GM12872 (cell line): ENCODE measurements around the gene AKAP13.

ENCODE experiments used
- TF ChIP-seq, protein P1 (sequence below): IDR thresholded peaks from 3 replicates; pipeline ENCODE4 v1.5.1; 2011; ENCODE audit warnings: low read depth, mild to moderate bottlenecking, low read length, moderate library complexity; ENCODE audit not compliant: insufficient read depth

AKAP13 gene

DNA sequence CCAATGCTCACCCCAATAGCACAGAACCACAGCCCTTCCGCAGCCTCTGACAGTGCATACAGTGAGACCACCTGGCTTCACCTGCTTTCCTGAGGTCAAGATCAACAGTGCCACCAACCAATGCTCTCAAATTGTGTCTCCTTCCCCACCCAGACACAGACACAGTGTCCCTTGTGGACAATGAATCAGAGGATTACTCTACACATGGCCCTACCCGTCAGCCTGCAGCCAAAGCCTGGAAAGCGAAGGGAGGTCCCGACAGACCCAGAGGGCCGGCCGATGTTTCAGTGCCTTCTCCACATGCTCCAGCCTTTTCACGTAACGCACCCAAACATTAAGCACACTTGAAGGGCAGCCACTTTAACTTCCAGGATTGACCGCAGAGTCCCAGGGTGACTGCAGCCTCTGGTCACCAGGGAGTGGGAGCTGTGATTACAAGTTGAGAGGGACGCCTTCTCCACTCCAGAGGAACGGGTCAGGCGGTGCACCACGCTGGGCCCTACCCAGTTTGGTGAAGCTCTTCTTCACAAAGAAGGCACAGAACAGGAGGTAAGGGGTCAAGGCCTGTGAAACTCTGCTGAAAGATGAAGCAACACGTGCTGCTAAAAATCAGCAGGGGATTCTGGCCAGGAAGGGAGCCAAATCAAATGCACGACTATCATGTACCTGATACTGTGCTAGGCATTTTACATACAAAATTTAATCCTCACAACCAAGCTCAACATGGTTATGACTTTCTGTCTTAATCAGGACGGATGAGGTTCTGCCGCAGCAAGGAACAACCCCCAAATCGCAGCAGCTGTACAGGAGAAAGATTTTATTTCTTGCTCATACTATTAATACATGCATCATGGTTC, 397.1 kb downstream of the AKAP13 start:
- TF ChIP-seq, protein P1, sequence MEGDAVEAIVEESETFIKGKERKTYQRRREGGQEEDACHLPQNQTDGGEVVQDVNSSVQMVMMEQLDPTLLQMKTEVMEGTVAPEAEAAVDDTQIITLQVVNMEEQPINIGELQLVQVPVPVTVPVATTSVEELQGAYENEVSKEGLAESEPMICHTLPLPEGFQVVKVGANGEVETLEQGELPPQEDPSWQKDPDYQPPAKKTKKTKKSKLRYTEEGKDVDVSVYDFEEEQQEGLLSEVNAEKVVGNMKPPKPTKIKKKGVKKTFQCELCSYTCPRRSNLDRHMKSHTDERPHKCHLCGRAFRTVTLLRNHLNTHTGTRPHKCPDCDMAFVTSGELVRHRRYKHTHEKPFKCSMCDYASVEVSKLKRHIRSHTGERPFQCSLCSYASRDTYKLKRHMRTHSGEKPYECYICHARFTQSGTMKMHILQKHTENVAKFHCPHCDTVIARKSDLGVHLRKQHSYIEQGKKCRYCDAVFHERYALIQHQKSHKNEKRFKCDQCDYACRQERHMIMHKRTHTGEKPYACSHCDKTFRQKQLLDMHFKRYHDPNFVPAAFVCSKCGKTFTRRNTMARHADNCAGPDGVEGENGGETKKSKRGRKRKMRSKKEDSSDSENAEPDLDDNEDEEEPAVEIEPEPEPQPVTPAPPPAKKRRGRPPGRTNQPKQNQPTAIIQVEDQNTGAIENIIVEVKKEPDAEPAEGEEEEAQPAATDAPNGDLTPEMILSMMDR = no peak

DNA sequence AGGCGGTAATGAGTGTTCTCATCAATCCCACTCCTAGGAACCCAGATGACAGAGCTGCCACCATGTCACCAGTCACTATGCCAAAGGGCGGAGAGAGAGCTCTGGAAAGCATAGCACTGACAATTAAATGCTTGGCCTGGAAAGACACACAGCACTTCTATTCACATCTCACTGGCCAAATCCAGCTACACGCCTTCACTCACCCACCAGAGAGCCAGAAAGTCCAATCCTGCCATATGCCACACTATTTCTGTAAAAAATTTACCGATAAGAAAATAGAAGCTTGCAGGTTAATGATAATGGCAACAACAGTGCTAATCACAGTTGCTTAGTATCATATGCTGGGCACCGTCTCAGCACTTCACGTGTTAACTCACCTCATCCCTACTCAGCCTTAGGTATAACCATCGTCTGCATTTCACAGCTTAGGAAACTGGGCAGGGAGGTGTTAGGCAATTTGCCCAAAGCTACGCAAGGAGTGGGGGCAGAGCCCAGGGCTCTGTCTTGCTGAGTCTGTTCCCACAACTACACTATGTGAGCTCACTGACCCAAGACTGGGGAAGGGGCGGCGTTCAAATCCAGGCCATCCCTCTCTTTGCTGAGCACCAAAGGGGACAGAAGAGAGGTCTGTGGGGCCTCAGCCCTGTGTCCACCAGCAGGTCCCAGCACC, 397.8 kb downstream of the AKAP13 start:
- TF ChIP-seq, protein P1 = no peak

DNA sequence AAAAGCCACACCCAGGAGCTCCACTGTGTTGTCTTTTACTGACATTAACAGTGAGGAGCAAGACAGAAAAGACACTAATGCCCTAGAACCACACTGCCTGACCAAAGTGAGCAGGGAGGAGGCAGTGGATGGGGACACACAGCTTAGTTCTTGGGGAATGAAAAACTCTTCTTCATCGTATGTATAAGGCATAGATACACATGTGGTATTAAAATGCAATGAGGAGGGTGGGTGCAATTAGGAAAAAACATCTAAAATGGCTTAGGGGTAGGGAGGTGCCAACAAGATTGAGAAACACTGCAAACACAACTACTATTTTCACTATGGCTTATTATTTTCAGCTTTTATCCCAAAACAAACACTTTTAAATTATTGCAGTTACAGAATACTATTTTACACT, 398.8 kb downstream of the AKAP13 start:
- TF ChIP-seq, protein P1 = no peak

DNA sequence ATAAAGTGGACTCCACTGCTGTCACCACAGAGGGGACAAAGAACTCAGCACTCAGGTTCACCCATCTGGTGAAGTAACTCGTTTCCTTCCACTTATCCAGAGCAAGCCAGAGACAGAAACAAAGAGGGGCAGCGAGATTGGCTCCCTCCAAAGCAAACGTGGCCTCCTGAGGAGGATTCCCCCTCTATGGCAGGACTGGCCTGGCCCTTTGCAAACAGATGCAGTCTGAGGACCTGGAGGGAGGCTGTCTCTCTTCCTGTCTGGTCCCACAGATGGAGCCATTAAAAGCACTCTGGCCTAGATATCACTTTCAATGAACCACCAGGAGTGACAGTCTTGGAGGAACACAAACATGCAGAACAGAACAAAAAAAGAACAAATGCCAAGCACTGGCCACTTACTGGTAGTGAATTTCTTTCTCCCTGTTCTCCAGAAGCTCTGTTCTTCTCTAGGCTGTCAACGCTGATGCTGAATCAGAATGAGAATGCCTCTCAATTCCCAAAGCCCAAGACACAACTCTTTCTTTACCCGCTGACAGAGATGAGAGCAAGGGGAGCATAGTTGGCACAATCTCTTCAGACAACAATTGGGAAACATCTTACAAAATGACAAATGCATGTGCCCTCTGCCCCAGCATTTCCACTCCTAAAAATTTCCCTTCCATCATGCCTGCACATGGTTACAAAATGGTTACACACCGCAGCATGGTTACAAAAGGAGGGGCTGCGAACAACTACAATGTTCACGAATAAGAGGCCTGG, 400.0 kb downstream of the AKAP13 start:
- TF ChIP-seq, protein P1 = no peak

DNA sequence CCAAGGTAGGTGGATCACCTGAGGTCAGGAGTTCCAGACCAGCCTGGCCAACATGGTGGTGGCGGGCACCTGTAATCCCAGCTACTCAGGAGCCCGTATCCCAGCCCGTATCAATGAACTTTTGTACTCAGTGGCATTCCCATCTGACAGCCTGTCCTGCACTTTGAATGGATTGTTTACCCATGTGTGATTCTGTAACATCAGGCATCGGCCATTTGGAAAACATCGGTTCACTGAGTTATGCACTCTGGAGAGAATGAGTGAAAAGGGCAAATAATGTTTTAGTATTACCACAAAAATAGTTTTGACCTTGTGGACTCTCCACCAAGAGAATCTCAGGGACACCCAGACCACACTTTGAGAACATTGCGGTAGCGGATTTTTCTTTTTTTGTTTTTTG, 400.7 kb downstream of the AKAP13 start:
- TF ChIP-seq, protein P1 = no peak

DNA sequence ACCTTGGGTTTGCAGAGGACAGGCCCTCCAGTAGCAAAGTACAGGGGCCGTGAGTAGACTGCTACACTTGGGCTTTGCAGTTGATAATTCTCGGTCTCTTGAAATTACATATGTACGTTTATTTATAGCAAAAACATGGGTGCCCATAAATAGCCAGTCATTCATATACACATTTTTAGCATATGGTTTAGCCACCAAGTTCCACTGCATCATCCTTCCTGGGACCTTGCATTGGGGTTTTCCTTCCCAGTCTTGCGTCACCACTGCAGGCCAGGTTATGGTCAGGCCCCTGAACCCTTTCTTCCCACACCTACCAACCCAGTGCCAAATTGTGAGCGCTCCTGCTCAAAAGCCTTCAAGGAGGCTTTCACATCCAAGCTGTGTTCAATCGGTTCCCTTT, 401.7 kb downstream of the AKAP13 start:
- TF ChIP-seq, protein P1 = no peak
